SK-N-MC (cell line): ENCODE results near the gene LPAR1.

ENCODE experiments used
- EZH2 ChIP-seq: fragments of 200-600 bp; sonication (generic); IDR thresholded peaks from one replicate; pipeline ENCODE4 v1.6.1; 2017; ENCODE audit warnings: antibody characterized with exemption
- POLR2AphosphoS5 ChIP-seq: IDR thresholded peaks from 2 replicates; pipeline ENCODE4 v1.6.1; 2012; ENCODE audit warnings: mild to moderate bottlenecking, low read depth, low read length, borderline replicate concordance

DNA sequence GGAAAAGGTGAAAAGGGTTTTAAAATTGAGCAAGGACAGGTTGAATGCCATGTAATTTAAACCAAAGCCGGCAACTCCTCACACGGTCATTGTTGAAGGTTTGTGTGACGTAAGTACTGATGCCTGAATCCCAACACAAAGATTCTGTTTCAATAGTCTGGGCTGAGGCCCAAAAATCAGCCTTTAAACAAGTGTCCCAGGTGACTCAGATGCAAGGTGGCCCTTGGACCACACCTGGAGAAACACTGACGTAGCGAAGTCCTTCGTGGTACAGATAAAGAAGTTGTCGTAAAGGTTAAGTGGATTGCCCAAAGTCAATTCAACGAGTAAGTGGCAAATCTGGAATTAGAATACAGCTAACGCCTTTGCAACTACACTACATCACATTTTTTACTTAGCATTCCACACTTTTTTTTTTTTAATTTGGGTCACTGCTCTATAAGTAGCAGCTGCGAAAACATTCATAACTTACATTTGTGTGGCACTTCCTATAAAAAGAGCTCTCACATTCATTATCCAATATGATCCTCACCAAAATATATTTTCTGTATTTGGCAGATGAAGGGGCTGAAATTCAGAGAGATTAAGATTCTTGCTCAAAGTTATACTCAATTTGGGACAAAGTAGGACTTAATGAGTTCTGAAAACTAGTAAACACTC is 111.3 kb downstream of the LPAR1 start:
- no peak for TF ChIP-seq EZH2
- TF ChIP-seq POLR2AphosphoS5 = no peak
